Suprapubic skin (tissue), 4 donors: ENCODE data around the gene NKX3-2. TPM values are rescaled to one million over a fixed set of nuclear protein-coding genes. Genes with fewer than 3 reads are reported as not detected.

ENCODE experiments used
- DNase-seq, 2 donors: peaks; one replicate each; pipeline ENCODE4 v3.0.0-alpha.2; 2019; ENCODE audit warnings: low spot score in 2 of 2
- H3K27ac ChIP-seq: fragments of 200-600 bp; sonication (generic); one replicate; pipeline ENCODE4 v1.5.1; 2019
- H3K27me3 ChIP-seq: fragments of 200-600 bp; sonication (generic); one replicate; pipeline ENCODE4 v1.5.1; 2019
- H3K36me3 ChIP-seq: fragments of 200-600 bp; sonication (generic); one replicate; pipeline ENCODE4 v1.5.1; 2019
- H3K4me1 ChIP-seq: fragments of 200-600 bp; sonication (generic); one replicate; pipeline ENCODE4 v1.5.1; 2019
- H3K4me3 ChIP-seq: fragments of 200-600 bp; sonication (generic); one replicate; pipeline ENCODE4 v1.5.1; 2019; ENCODE audit warnings: mild to moderate bottlenecking
- H3K9me3 ChIP-seq: fragments of 200-600 bp; sonication (generic); one replicate; pipeline ENCODE4 v1.5.1; 2019
- EP300 ChIP-seq: sonication (generic); formaldehyde crosslinking; IDR thresholded peaks from one replicate; pipeline ENCODE4 v1.6.1; 2017; ENCODE audit warnings: antibody characterized with exemption
- POLR2A ChIP-seq, 2 donors: fragments of 450-650 bp; IDR thresholded peaks; one replicate each; pipeline ENCODE4 v1.6.1; 2017; ENCODE audit warnings: antibody characterized with exemption in 2 of 2, mild to moderate bottlenecking in 2 of 2, moderate library complexity in 2 of 2
- POLR2AphosphoS5 ChIP-seq, 3 donors: sonication (generic); formaldehyde crosslinking; IDR thresholded peaks; one replicate each; pipeline ENCODE4 v1.6.1; 2017; ENCODE audit warnings: antibody characterized with exemption in 3 of 3
- WGBS: methylation state at CpG from one replicate; pipeline ENCODE4 v1.1.5; 2018; 5-methylcytosine and 5-hydroxymethylcytosine counted together
- total RNA-seq, 4 donors: library from RNA; depleted of rRNA; stranded (reverse); fragments of >200 nt; gene quantifications; one replicate each; pipeline ENCODE4 v1.1.0, GENCODE V29; 2016
- TF ChIP-seq, protein P1 (sequence below), 2 donors: fragments of 200-600 bp in 1 of 2; fragments of 450-650 bp in 1 of 2; sonication (generic) in 1 of 2; IDR thresholded peaks; one replicate each; pipeline ENCODE4 v1.5.1; 2016 to 2019; ENCODE audit warnings: antibody characterized with exemption in 2 of 2, mild to moderate bottlenecking in 1 of 2, moderate library complexity in 1 of 2

The NKX3-2 gene
- total RNA-seq, 4 donors from 2014 or later = 0.24 to 0.26 TPM; not detected in 2

DNA sequence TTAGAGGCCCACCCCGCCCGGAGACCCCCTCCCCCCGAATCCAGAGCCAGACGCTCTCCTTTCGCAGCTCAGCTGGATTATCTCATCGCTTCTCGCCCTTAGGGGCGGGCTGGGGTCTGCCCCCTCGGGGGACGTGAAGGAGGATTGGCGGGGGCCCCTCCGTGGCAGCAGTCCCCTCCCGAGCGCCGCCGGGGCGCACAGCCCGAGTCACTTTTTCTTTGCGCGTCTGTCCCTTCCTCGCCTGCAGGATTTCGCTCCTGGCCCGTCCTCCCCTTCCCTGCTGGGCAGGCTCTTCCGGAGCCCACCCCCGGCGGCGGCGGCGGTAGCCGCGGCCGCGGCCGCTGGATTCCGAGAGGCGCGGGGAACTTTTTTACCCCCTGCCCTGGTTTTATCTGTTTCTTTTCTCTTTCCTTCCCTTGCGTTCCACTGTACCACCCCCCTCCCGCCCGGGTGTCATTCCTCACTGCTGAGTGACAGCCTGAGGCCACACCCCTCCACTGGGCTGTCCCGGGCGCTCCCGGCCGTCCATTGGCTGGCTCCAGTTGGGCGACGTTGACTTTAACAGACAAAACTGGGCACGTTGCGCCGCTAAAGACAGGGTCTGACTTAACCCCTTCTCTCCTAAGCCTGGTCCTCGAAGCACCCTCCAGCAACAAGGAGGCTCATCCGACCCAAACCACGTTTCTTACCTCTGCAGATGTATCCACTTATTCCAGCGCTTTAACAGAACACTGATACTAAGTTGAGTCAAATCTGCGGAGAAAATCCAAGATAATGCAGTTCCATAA is 492 bp upstream of the NKX3-2 start:
- Histone ChIP-seq H3K4me3 (peak overlapping the region; percentile 72), H3K9me3 (no peaks in the 10 kb centered on the region), H3K27me3 (peaks cover 100% of the 10 kb centered on the region), H3K36me3 (no peaks in the 10 kb centered on the region), H3K27ac (no peak overlapping the region), H3K4me1 (peaks cover 69% of the 10 kb centered on the region)
- WGBS = 2% methylated on average over 41 of the region's 54 CpGs
- DNase-seq = no peak
- TF ChIP-seq POLR2A (IDR thresholded peaks at IDR 0.05) (no peak), EP300 (no peak)
- TF ChIP-seq, protein P1, sequence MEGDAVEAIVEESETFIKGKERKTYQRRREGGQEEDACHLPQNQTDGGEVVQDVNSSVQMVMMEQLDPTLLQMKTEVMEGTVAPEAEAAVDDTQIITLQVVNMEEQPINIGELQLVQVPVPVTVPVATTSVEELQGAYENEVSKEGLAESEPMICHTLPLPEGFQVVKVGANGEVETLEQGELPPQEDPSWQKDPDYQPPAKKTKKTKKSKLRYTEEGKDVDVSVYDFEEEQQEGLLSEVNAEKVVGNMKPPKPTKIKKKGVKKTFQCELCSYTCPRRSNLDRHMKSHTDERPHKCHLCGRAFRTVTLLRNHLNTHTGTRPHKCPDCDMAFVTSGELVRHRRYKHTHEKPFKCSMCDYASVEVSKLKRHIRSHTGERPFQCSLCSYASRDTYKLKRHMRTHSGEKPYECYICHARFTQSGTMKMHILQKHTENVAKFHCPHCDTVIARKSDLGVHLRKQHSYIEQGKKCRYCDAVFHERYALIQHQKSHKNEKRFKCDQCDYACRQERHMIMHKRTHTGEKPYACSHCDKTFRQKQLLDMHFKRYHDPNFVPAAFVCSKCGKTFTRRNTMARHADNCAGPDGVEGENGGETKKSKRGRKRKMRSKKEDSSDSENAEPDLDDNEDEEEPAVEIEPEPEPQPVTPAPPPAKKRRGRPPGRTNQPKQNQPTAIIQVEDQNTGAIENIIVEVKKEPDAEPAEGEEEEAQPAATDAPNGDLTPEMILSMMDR (IDR thresholded peaks at IDR 0.05) = no peak

DNA sequence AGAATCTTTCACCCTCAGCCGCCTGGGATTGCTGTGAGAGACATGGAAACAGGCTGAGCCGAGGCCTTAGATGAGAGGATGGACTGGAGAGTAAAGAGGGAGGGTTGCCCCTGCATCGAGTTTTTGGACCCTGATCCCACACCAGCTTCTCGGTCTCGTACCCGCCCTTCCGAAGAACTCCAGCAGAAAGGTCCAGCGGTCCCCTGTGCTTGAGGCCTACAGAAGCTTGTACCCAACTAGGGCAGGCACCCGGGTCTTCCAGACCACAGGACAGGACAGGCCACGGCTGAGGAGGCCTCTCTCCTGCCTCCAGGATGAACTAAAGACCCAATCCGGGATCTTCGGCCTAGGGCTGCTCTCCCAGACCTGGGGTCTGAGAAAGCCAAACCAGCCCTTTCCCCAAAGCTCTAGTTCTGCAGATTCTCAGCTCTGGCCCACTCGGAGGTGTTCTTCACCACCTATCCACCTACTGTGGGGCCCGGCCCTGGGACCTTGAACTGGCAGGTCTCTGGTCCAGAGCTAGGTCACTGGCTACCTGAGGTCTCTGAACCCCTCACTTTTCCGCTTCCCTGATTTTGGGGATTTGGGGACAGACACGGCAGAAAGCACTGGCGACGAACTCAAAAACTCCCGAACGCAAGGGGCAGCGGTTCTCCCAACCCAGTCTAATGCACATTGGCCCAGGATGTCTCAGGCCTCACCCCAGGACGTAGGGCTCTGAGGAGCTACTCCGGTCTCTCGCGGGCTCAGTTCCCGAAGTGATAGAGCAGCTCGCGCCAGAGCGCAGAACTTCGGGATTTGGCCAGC is 1.1 kb downstream of the NKX3-2 start:
- whole genome bisulfite sequencing = 57% methylated on average over 12 of the region's 30 CpGs
- no peaks in the 10 kb centered on the region for H3K36me3 ChIP-seq
- H3K9me3 ChIP-seq = no peaks in the 10 kb centered on the region
- peak overlapping the region; percentile 72 for H3K4me3 ChIP-seq
- peaks cover 75% of the 10 kb centered on the region for H3K4me1 ChIP-seq
- H3K27ac ChIP-seq = no peak overlapping the region
- DNase-seq = no peak
- no peak for TF ChIP-seq POLR2AphosphoS5 (IDR thresholded peaks at IDR 0.05)
- TF ChIP-seq POLR2A (IDR thresholded peaks at IDR 0.05) = no peak
- TF ChIP-seq, protein P1 (IDR thresholded peaks at IDR 0.05) = no peak
- TF ChIP-seq EP300 = no peak
- H3K27me3 ChIP-seq = peaks cover 100% of the 10 kb centered on the region

DNA sequence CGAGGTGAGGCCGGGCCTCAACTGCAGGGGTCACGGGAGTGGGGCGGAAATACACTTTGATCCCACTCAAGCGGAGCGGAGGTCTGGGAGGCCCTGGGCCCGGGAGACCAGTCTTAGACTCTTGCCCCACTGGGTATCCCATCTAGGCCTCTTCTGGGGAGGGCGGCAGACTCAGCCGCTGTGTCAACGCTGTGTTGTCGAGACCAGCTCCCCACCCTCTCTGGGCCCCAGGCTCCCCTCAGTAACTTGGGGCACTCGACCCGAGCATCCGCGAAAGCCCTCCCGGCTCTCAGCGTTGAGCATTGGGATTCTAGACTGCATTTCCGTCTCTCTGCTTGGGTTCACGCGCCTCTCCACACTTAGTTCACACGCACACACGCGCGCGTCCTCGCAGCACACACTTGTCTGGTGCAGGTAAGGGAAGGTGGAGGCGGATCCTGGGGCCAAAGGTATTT is 1.7 kb downstream of the NKX3-2 start:
- Histone ChIP-seq H3K36me3 (no peaks in the 10 kb centered on the region), H3K27me3 (peaks cover 100% of the 10 kb centered on the region), H3K27ac (no peak overlapping the region), H3K9me3 (no peaks in the 10 kb centered on the region), H3K4me1 (peaks cover 70% of the 10 kb centered on the region), H3K4me3 (peak overlapping the region; percentile 27)
- no peak for TF ChIP-seq POLR2A (IDR thresholded peaks at IDR 0.05)
- TF ChIP-seq EP300 = no peak
- no peak for TF ChIP-seq POLR2AphosphoS5 (IDR thresholded peaks at IDR 0.05)
- TF ChIP-seq, protein P1 (IDR thresholded peaks at IDR 0.05) = no peak
- 49% methylated on average over 20 of the region's 27 CpGs for WGBS
- DNase-seq = no peak

DNA sequence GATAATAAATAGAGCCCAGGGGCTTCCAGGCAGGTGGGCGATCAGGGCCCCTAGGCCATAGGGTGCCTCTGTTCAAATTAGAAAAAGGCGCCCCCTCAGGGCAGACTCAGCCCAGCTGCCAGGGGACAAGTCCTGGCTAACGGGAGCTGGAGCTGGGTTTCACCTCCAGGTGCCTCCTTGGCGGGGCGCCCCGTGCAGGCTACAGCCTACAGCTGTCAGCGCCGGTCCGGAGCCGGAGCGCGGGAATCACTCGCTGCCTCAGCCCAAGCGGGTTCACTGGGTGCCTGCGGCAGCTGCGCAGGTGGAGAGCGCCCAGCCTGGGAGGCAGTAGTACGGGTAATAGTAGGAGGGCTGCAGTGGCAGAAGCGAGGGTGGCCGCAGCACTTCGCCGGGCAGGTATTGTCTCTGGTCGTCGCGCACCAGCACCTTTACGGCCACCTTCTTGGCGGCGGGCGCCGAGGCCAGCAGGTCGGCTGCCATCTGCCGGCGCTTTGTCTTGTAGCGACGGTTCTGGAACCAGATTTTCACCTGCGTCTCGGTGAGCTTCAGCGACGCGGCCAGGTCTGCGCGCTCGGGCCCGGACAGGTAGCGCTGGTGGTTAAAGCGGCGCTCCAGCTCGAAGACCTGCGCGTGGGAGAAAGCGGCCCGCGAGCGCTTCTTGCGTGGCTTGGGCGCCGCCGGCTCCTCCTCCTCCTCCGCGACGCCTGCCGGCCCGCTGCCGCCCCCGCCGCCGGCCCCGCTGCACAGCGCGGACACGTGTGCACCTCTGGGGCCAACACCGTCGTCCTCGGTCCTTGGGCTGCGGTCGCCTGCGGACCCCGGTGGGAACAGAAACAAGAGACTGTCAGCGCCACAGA is 2.4 kb downstream of the NKX3-2 start:
- no peaks in the 10 kb centered on the region for H3K9me3 ChIP-seq
- peaks cover 63% of the 10 kb centered on the region for H3K4me1 ChIP-seq
- DNase-seq = no peak
- WGBS = 22% methylated on average over 19 of the region's 79 CpGs
- H3K4me3 ChIP-seq = peak overlapping the region; percentile 27
- TF ChIP-seq EP300 = no peak
- TF ChIP-seq, protein P1 (IDR thresholded peaks at IDR 0.05) = peak in 1 of 2 donors; percentile 19
- H3K27ac ChIP-seq = no peak overlapping the region
- peaks cover 100% of the 10 kb centered on the region for H3K27me3 ChIP-seq
- H3K36me3 ChIP-seq = no peaks in the 10 kb centered on the region
